Mammary epithelial cell (primary cell): ENCODE data around the gene PAM16.

Experiments used
- CTCF ChIP-seq, 2 donors: IDR thresholded peaks in 1 of 2; conservative IDR thresholded peaks in 1 of 2; 2 replicates each; pipeline ENCODE4 v1.5.1; 2011 to 2012; ENCODE audit warnings: inconsistent platforms in 2 of 2, low read length in 2 of 2, mild to moderate bottlenecking in 2 of 2, control low read depth in 1 of 2, low read depth in 1 of 2; ENCODE audit not compliant: insufficient read depth in 1 of 2; ENCODE audit errors: extremely low read depth in 1 of 2
- EZH2 ChIP-seq: IDR thresholded peaks from 2 replicates; pipeline ENCODE4 v1.6.1; 2012; ENCODE audit warnings: low read length, inconsistent platforms, borderline replicate concordance

GRCh38 chr16:4376893-4377572, 25.9 kb upstream of the PAM16 start:
- TF ChIP-seq CTCF (conservative IDR thresholded peaks at IDR 0.05 in 1 of 2, IDR thresholded peaks at IDR 0.05 in 1 of 2; ENCODE audit: extremely low read depth in 1 of 2, insufficient read depth in 1 of 2, low read depth in 1 of 2, low read length in 2 of 2): no peak
- TF ChIP-seq EZH2: no peak
